IMR-90 (cell line): ENCODE results near the gene PHGDH. TPM values are rescaled to one million over a fixed set of nuclear protein-coding genes. Genes with fewer than 3 reads are reported as not detected.

Experiments
- ATAC-seq: fragments of 200-7000 bp; cut with Tn5 transposase; 2 replicates; pipeline ENCODE4 v1.9.1; 2020; ENCODE audit warnings: low read depth, mild to moderate bottlenecking, moderate library complexity
- BruUV-seq: library from RNA; stranded (reverse); fragments of 400-500 nt; replicated peaks from 2 replicates; lab custom pipeline; 2021; lab: Mats Ljungman, UMichigan
- CTCF ChIA-PET: fragments of 300-600 bp; formaldehyde crosslinking; extraction: SDS; loops from one replicate; lab custom pipeline; 2021; ENCODE audit warnings: antibody characterized with exemption; lab: Yijun Ruan, JAX
- POLR2A ChIA-PET: fragments of 300-600 bp; sonication (Branson Sonifier 250); formaldehyde crosslinking; loops from one replicate; lab custom pipeline; 2022; ENCODE audit warnings: antibody characterized with exemption; ENCODE audit not compliant: unreplicated experiment; lab: Charles Lee
- DNase-seq: peaks from one replicate; pipeline ENCODE4 v3.0.0; 2013
- H2AFZ ChIP-seq: replicated peaks from 2 replicates; pipeline ENCODE3; 2013; ENCODE audit warnings: low read length, mild to moderate bottlenecking; ENCODE audit not compliant: poor library complexity
- H2AK5ac ChIP-seq: 2 replicates; pipeline ENCODE4 v1.6.1; 2013; ENCODE audit warnings: low read depth, low read length, inconsistent platforms
- H2AK9ac ChIP-seq: replicated peaks from 2 replicates; pipeline ENCODE3; 2013; ENCODE audit warnings: mild to moderate bottlenecking, low read depth, low read length, moderate library complexity; ENCODE audit not compliant: poor library complexity
- H2BK120ac ChIP-seq: 2 replicates; pipeline ENCODE4 v1.6.1; 2013; ENCODE audit warnings: low read depth, low read length, inconsistent platforms
- H2BK15ac ChIP-seq: 3 replicates; pipeline ENCODE4 v1.6.1; 2013; ENCODE audit warnings: low read depth, low read length, inconsistent platforms
- H2BK20ac ChIP-seq: 2 replicates; pipeline ENCODE4 v1.6.1; 2013; ENCODE audit warnings: low read depth, mild to moderate bottlenecking, inconsistent platforms, low read length, moderate library complexity
- H2BK5ac ChIP-seq: 2 replicates; pipeline ENCODE4 v1.6.1; 2013; ENCODE audit warnings: mild to moderate bottlenecking, low read depth, low read length, inconsistent platforms; ENCODE audit not compliant: poor library complexity, severe bottlenecking
- H3K14ac ChIP-seq: replicated peaks from 2 replicates; pipeline ENCODE4 v1.6.1; 2013; ENCODE audit warnings: low read depth, low read length, inconsistent platforms
- H3K18ac ChIP-seq: 2 replicates; pipeline ENCODE4 v1.6.1; 2013; ENCODE audit warnings: low read depth, low read length, control low read depth
- H3K23ac ChIP-seq: 2 replicates; pipeline ENCODE4 v1.6.1; 2013; ENCODE audit warnings: low read depth, low read length, inconsistent platforms
- H3K27ac ChIP-seq: 2 replicates; pipeline ENCODE4 v1.5.1; 2013; ENCODE audit warnings: mild to moderate bottlenecking, control low read depth, low read length; ENCODE audit not compliant: insufficient read depth
- H3K27me3 ChIP-seq: 2 replicates; pipeline ENCODE4 v1.6.1; 2013; ENCODE audit warnings: low read length; ENCODE audit not compliant: control insufficient read depth, insufficient read depth
- H3K36me3 ChIP-seq: 2 replicates; pipeline ENCODE4 v1.6.1; 2013; ENCODE audit warnings: low read length, mixed read lengths; ENCODE audit not compliant: control insufficient read depth, insufficient read depth
- H3K4ac ChIP-seq: 2 replicates; pipeline ENCODE4 v1.6.1; 2013; ENCODE audit warnings: low read depth, low read length, inconsistent platforms
- H3K4me1 ChIP-seq: 2 replicates; pipeline ENCODE4 v1.6.1; 2013; ENCODE audit warnings: low read length, mixed read lengths; ENCODE audit not compliant: control insufficient read depth, insufficient read depth
- H3K4me2 ChIP-seq: 2 replicates; pipeline ENCODE4 v1.6.1; 2013; ENCODE audit warnings: low read depth, mild to moderate bottlenecking, control low read depth, low read length, moderate library complexity
- H3K4me3 ChIP-seq: 2 replicates; pipeline ENCODE4 v1.5.1; 2013; ENCODE audit warnings: low read depth, mild to moderate bottlenecking, control low read depth, low read length, moderate library complexity; ENCODE audit not compliant: insufficient read depth
- H3K56ac ChIP-seq: 2 replicates; pipeline ENCODE4 v1.6.1; 2013; ENCODE audit warnings: low read length, inconsistent platforms; ENCODE audit not compliant: insufficient read depth; ENCODE audit errors: extremely low read depth
- H3K79me1 ChIP-seq, 2 experiments: 2 replicates each; pipeline ENCODE4 v1.6.1; 2013; ENCODE audit warnings: low read length in 2 of 2, inconsistent platforms in 1 of 2, low read depth in 1 of 2
- H3K9ac ChIP-seq: 2 replicates; pipeline ENCODE4 v1.6.1; 2013; ENCODE audit warnings: low read depth, low read length, control low read depth
- H3K9me1 ChIP-seq: 2 replicates; pipeline ENCODE4 v1.6.1; 2013; ENCODE audit warnings: low read length, inconsistent platforms; ENCODE audit not compliant: insufficient read depth
- H3K9me3 ChIP-seq: 2 replicates; pipeline ENCODE4 v1.6.1; 2013; ENCODE audit warnings: low read length; ENCODE audit not compliant: control insufficient read depth, insufficient read depth
- H4K20me1 ChIP-seq: 2 replicates; pipeline ENCODE4 v1.6.1; 2013; ENCODE audit warnings: low read length, inconsistent platforms; ENCODE audit not compliant: insufficient read depth
- H4K5ac ChIP-seq: 2 replicates; pipeline ENCODE4 v1.6.1; 2013; ENCODE audit warnings: mild to moderate bottlenecking, low read depth, low read length, control low read depth
- H4K8ac ChIP-seq, 2 experiments: 2 replicates each; pipeline ENCODE4 v1.6.1; 2013; ENCODE audit warnings: low read depth in 2 of 2, low read length in 2 of 2, control low read depth in 1 of 2, inconsistent platforms in 1 of 2
- H4K91ac ChIP-seq: 2 replicates; pipeline ENCODE4 v1.6.1; 2013; ENCODE audit warnings: low read depth, low read length, inconsistent platforms; ENCODE audit not compliant: insufficient read depth
- MXI1 ChIP-seq: IDR thresholded peaks from 2 replicates; pipeline ENCODE4 v1.6.1; 2012; ENCODE audit warnings: low read depth, mild to moderate bottlenecking, low read length, moderate library complexity, borderline replicate concordance
- WGBS, 2 experiments: methylation state at CpG; one replicate each; pipeline versions ENCODE4 v1.1.5 to v1.1.7; 2013; ENCODE audit warnings: missing lambda C conversion rate in 2 of 2; ENCODE audit not compliant: insufficient read length in 1 of 2; ENCODE audit errors: extremely low coverage in 2 of 2; 5-methylcytosine and 5-hydroxymethylcytosine counted together
- dilution Hi-C: fragments of 300-500 bp; cut with HindIII; formaldehyde crosslinking; loops from one replicate; pipeline ENCODE4 v1.14.3; 2018; ENCODE audit warnings: low sequenced_read_pairs; ENCODE audit not compliant: unreplicated experiment
- in situ Hi-C: fragments of 300-500 bp; cut with MboI; formaldehyde crosslinking; loops from 3 replicates; pipeline ENCODE4 v1.14.3; 2019; ENCODE audit warnings: low sequenced_read_pairs, inconsistent platforms, mixed read lengths
- intact Hi-C: fragments of 100-400 bp; cut with micrococcal nuclease; formaldehyde crosslinking; loops from 2 replicates; pipeline ENCODE4 v1.10.0; 2022
- polyA plus RNA-seq, 3 experiments: library from polyadenylated mRNA; depleted of rRNA; stranded (reverse); fragments of >200 nt; gene quantifications; 2 replicates each; pipeline ENCODE4 v1.2.3, GENCODE V29; 2012; ENCODE audit warnings: low replicate concordance in 1 of 3
- total RNA-seq: library from RNA; depleted of rRNA; stranded (reverse); fragments of >200 nt; gene quantifications from 2 replicates; pipeline ENCODE4 v1.2.3, GENCODE V29; 2012

The PHGDH gene
- total and polyA plus RNA-seq, 2 of the 4 experiments (the other 2 are of a cell fraction), result 87.9 to 331 TPM

DNA sequence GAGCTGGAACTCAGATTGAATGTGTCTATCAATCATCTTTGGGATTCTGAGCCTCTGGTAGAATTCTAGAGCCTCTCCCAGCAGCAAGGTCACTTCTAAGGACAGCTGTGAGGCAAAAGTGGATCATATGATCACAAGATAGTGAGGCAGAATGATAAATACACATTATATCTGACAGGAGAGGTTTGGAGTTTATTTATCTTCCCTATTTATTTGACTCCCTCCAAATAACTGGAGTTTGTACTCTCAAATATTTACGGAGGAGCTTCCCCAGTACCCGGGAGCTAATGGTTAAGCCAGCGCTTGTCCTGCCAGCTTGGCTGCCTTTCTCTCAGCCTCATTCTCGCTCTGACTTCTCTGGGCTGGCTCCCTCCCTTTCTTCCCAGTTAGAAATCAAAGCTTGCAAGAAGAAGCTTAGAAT is 54.6 kb downstream of the PHGDH start:
- no TSS peak for BruUV-seq
- no CpG with 5 or more reads among the region's 4 CpGs for WGBS, 2 experiments
- H4K5ac ChIP-seq, result no peak overlapping the region
- no peak for DNase-seq
- no peak overlapping the region for H4K8ac ChIP-seq
- H3K9ac ChIP-seq, result no peak overlapping the region
- no peak overlapping the region for H3K4ac ChIP-seq
- H3K36me3 ChIP-seq, result no peaks in the 10 kb centered on the region
- no peak overlapping the region for H2AFZ ChIP-seq
- H2BK5ac ChIP-seq, result no peak overlapping the region
- H4K20me1 ChIP-seq, result no peaks in the 10 kb centered on the region
- H3K14ac ChIP-seq, result no peak overlapping the region
- no peak overlapping the region for H2AK9ac ChIP-seq
- TF ChIP-seq MXI1, result no peak
- POLR2A ChIA-PET, result no interaction called here
- CTCF ChIA-PET, result interaction anchor here (1.3 kb wide), 1 partner anchor 21 kb away, joined by 9 read pairs; no protein-coding TSS in a partner anchor
- dilution Hi-C loops, result no loop called here
- H3K4me3 ChIP-seq, result no peak overlapping the region
- peak; percentile 29; the same call in 1 of the 2 replicates for ATAC-seq
- H3K27ac ChIP-seq, result no peak overlapping the region
- H3K18ac ChIP-seq, result no peak overlapping the region
- peaks cover 3% of the 10 kb centered on the region for H3K9me3 ChIP-seq
- H3K4me2 ChIP-seq, result no peak overlapping the region
- H3K4me1 ChIP-seq, result peaks cover 2% of the 10 kb centered on the region; the same call in 1 of the 2 replicates
- H3K9me1 ChIP-seq, result no peaks in the 10 kb centered on the region
- no peak overlapping the region for H2BK120ac ChIP-seq
- intact Hi-C loops, result no loop called here
- H3K56ac ChIP-seq, result no peak overlapping the region
- H4K91ac ChIP-seq, result no peak overlapping the region
- in situ Hi-C loops, result no loop called here
- peaks cover 22% of the 10 kb centered on the region for H3K27me3 ChIP-seq
- H3K79me1 ChIP-seq, result no peaks in the 10 kb centered on the region
- H3K23ac ChIP-seq, result no peak overlapping the region
- no peak overlapping the region for H2AK5ac ChIP-seq
- no peak overlapping the region for H2BK15ac ChIP-seq
- no peak overlapping the region for H2BK20ac ChIP-seq
